Aorta (tissue), 5 donors: Measurements from ENCODE around the gene PTPRM. TPM values are rescaled to one million over a fixed set of nuclear protein-coding genes. Genes with fewer than 3 reads are reported as not detected.

Experiments used
- ATAC-seq: fragments of 200-7000 bp; cut with Tn5 transposase; one replicate; pipeline ENCODE4 v1.9.1; 2022; ENCODE audit warnings: moderate library complexity; ENCODE audit not compliant: low FRiP score
- DNase-seq, 2 donors: peaks; one replicate each; pipeline ENCODE4 v3.0.0-alpha.2; 2020
- H3K27ac ChIP-seq, 2 donors: one replicate each; pipeline ENCODE4 v1.5.1; 2013; ENCODE audit warnings: low read length in 2 of 2, mild to moderate bottlenecking in 2 of 2, moderate library complexity in 2 of 2, control low read depth in 1 of 2, inconsistent platforms in 1 of 2, low read depth in 1 of 2
- H3K27me3 ChIP-seq, 2 donors: one replicate each; pipeline ENCODE4 v1.6.1; 2013; ENCODE audit warnings: control low read depth in 1 of 2, low read length in 1 of 2, mild to moderate bottlenecking in 1 of 2, moderate library complexity in 1 of 2; ENCODE audit not compliant: insufficient read depth in 2 of 2, control insufficient read depth in 1 of 2
- H3K36me3 ChIP-seq, 2 donors: one replicate each; pipeline ENCODE4 v1.6.1; 2013; ENCODE audit warnings: control low read depth in 1 of 2, low read length in 1 of 2, mild to moderate bottlenecking in 1 of 2; ENCODE audit not compliant: insufficient read depth in 2 of 2, control insufficient read depth in 1 of 2
- H3K4me1 ChIP-seq, 2 donors: one replicate each; pipeline ENCODE4 v1.6.1; 2013; ENCODE audit warnings: low read length in 2 of 2, control low read depth in 1 of 2, mild to moderate bottlenecking in 1 of 2, moderate library complexity in 1 of 2; ENCODE audit not compliant: insufficient read depth in 2 of 2, control insufficient read depth in 1 of 2
- H3K4me3 ChIP-seq, 2 donors: one replicate each; pipeline ENCODE4 v1.5.1; 2013; ENCODE audit warnings: low read length in 2 of 2, control low read depth in 1 of 2, mild to moderate bottlenecking in 1 of 2
- H3K9me3 ChIP-seq: one replicate; pipeline ENCODE4 v1.6.1; 2013; ENCODE audit warnings: mild to moderate bottlenecking, low read length; ENCODE audit not compliant: control insufficient read depth
- WGBS, 2 donors: extraction: QIAGEN DNeasy Blood & Tissue Kit; methylation state at CpG; one replicate each; pipeline ENCODE4 v1.1.7; 2013; 5-methylcytosine and 5-hydroxymethylcytosine counted together
- intact Hi-C, 2 donors: fragments of 100-400 bp; cut with DNase I; formaldehyde crosslinking; loops; one replicate each; pipeline versions ENCODE4 v1.14.2 to v1.15.0; 2022
- polyA plus RNA-seq, 2 donors: library from polyadenylated mRNA; stranded (reverse); fragments of 200-250 nt; gene quantifications; one replicate each; pipeline ENCODE4 v1.2.3, GENCODE V29; 2013
- total RNA-seq, 2 donors: library from RNA; stranded (reverse); fragmentation: NEBNext Ultra II Directional; extraction: Animal tissue kit (Norgen Biotek cat#: 25700); gene quantifications; one replicate each; pipeline ENCODE4 v1.2.1, GENCODE V29; 2021
- donor health status: healthy with polysubstance abuse.
- donor health status: Bipolar disorder and iron deficiency.
- donor health status: DM: no; HTN: no; CAD: no.
- donor health status: DM: no; HTN: no; CAD: no.
- donor health status: DM: yes; HTN: yes; CAD: no.

Gene PTPRM
- total and polyA plus RNA-seq, 4 donors = 10.6 to 98.9 (median 65.6) TPM

- Histone ChIP-seq H3K4me3 (no peak overlapping the region), H3K27me3 (no peaks in the 10 kb centered on the region), H3K27ac (no peak overlapping the region), H3K36me3 (no peaks in the 10 kb centered on the region), H3K9me3 (no peaks in the 10 kb centered on the region), H3K4me1 (no peaks in the 10 kb centered on the region)
- WGBS, 2 donors = 97% methylated on average over 3 of the region's 3 CpGs
- intact Hi-C loops = no loop called here
- DNase-seq (no peak), ATAC-seq (no peak)
These were observed 709.3 kb downstream of the PTPRM start for GRCh38 chr18:8276406-8276805.

- Histone ChIP-seq H3K9me3 (no peaks in the 10 kb centered on the region), H3K27ac (no peak overlapping the region), H3K4me3 (no peak overlapping the region), H3K36me3 (no peaks in the 10 kb centered on the region), H3K4me1 (no peaks in the 10 kb centered on the region), H3K27me3 (no peaks in the 10 kb centered on the region)
- DNase-seq (no peak), ATAC-seq (no peak)
- intact Hi-C loops = no loop called here
- WGBS, 2 donors = 39 to 81% methylated on average over 1 of the region's 1 CpG
These were observed 710.2 kb downstream of the PTPRM start for GRCh38 chr18:8277270-8277669.

GRCh38 chr18:8279346-8279745 is 712.2 kb downstream of the PTPRM start:
- Histone ChIP-seq H3K27ac (no peak overlapping the region), H3K4me3 (no peak overlapping the region), H3K4me1 (no peaks in the 10 kb centered on the region), H3K27me3 (no peaks in the 10 kb centered on the region), H3K36me3 (no peaks in the 10 kb centered on the region), H3K9me3 (no peaks in the 10 kb centered on the region)
- ATAC-seq = no peak
- no peak for DNase-seq
- WGBS, 2 donors = 67 to 84% methylated on average over 9 of the region's 9 CpGs
- intact Hi-C loops = no loop called here

- peaks cover 0 to 1% of the 10 kb centered on the region in 2 donors for H3K4me1 ChIP-seq
- intact Hi-C loops = no loop called here
- DNase-seq (no peak), ATAC-seq (no peak)
- H3K4me3 ChIP-seq = no peak overlapping the region
- H3K27me3 ChIP-seq = no peaks in the 10 kb centered on the region
- H3K27ac ChIP-seq = no peak overlapping the region
- H3K9me3 ChIP-seq = no peaks in the 10 kb centered on the region
- H3K36me3 ChIP-seq = no peaks in the 10 kb centered on the region
- 94% methylated on average over 7 of the region's 7 CpGs for WGBS, 2 donors
These were observed 712.7 kb downstream of the PTPRM start for GRCh38 chr18:8279781-8280330.

- ATAC-seq (no peak), DNase-seq (no peak)
- peaks cover 2 to 3% of the 10 kb centered on the region in 2 donors for H3K4me1 ChIP-seq
- 2 to 4% methylated on average over 3 of the region's 3 CpGs for WGBS, 2 donors
- H3K27ac ChIP-seq = no peak overlapping the region
- H3K4me3 ChIP-seq = no peak overlapping the region
- intact Hi-C loops = no loop called here
- peaks cover 0 to 2% of the 10 kb centered on the region in 2 donors for H3K36me3 ChIP-seq
- no peaks in the 10 kb centered on the region for H3K9me3 ChIP-seq
- no peaks in the 10 kb centered on the region for H3K27me3 ChIP-seq
These were observed 716.9 kb downstream of the PTPRM start for GRCh38 chr18:8283891-8284585.

- intact Hi-C loops = no loop called here
These were observed 719.2 kb downstream of the PTPRM start for GRCh38 chr18:8286303-8286702.

GRCh38 chr18:8287196-8287885 is 720.2 kb downstream of the PTPRM start:
- DNase-seq (no peak), ATAC-seq (no peak)
- Histone ChIP-seq H3K9me3 (no peaks in the 10 kb centered on the region), H3K4me3 (no peak overlapping the region), H3K27me3 (no peaks in the 10 kb centered on the region), H3K27ac (no peak overlapping the region), H3K36me3 (peaks cover 2% of the 10 kb centered on the region in 2 donors), H3K4me1 (peaks cover 3% of the 10 kb centered on the region in 2 donors)
- 97 to 98% methylated on average over 2 of the region's 2 CpGs for WGBS, 2 donors
- intact Hi-C loops = no loop called here

More at GRCh38 chr18:8286303-8286702, 719.2 kb downstream of the PTPRM start:
- Histone ChIP-seq H3K36me3 (peaks cover 2% of the 10 kb centered on the region in 2 donors), H3K9me3 (no peaks in the 10 kb centered on the region), H3K4me1 (peaks cover 3% of the 10 kb centered on the region in 2 donors), H3K4me3 (no peak overlapping the region), H3K27me3 (no peaks in the 10 kb centered on the region), H3K27ac (no peak overlapping the region)
- DNase-seq = no peak
- 46 to 48% methylated on average over 2 of the region's 2 CpGs for WGBS, 2 donors
- no peak for ATAC-seq

- Histone ChIP-seq H3K27me3 (no peaks in the 10 kb centered on the region), H3K4me1 (peaks cover 3% of the 10 kb centered on the region in 2 donors), H3K9me3 (no peaks in the 10 kb centered on the region), H3K4me3 (no peak overlapping the region), H3K36me3 (peaks cover 2% of the 10 kb centered on the region in 2 donors), H3K27ac (no peak overlapping the region)
- intact Hi-C loops = no loop called here
- WGBS, 2 donors = 82 to 88% methylated on average over 8 of the region's 8 CpGs
- no peak for DNase-seq
- ATAC-seq = no peak
These were observed 721.5 kb downstream of the PTPRM start for GRCh38 chr18:8288472-8289195.
